SK-N-SH treated with all-trans-retinoic acid at 6 μM for 48 hours (cell line): ENCODE data around the gene CFAP74.

Source experiments
- ARNTL ChIP-seq: fragments of 450-650 bp; formaldehyde crosslinking; IDR thresholded peaks from 2 replicates; pipeline ENCODE4 v1.5.0; 2020; ENCODE audit warnings: low read depth, mild to moderate bottlenecking, moderate library complexity, borderline replicate concordance
- CREB5 ChIP-seq: fragments of 250-450 bp; sonication (Bioruptor Pico); IDR thresholded peaks from 2 replicates; pipeline ENCODE4 v1.5.1; 2020; ENCODE audit warnings: low read depth, mild to moderate bottlenecking, moderate library complexity
- CSDC2 ChIP-seq: fragments of 250-450 bp; sonication (Bioruptor Pico); IDR thresholded peaks from 2 replicates; pipeline ENCODE4 v1.5.0; 2020; ENCODE audit warnings: mild to moderate bottlenecking, moderate library complexity
- CSRNP3 ChIP-seq: fragments of 250-450 bp; sonication (Bioruptor Pico); IDR thresholded peaks from 2 replicates; pipeline ENCODE4 v1.5.1; 2021; ENCODE audit warnings: mild to moderate bottlenecking, moderate library complexity
- ESRRG ChIP-seq: fragments of 250-450 bp; sonication (Bioruptor Pico); IDR thresholded peaks from 2 replicates; pipeline ENCODE4 v1.6.1; 2021; ENCODE audit warnings: mild to moderate bottlenecking
- ISL1 ChIP-seq: fragments of 250-450 bp; sonication (Bioruptor Pico); IDR thresholded peaks from 2 replicates; pipeline ENCODE4 v2.1.2; 2022; ENCODE audit warnings: mild to moderate bottlenecking, moderate library complexity
- OSR1 ChIP-seq: fragments of 250-450 bp; sonication (Bioruptor Pico); IDR thresholded peaks from 2 replicates; pipeline ENCODE4 v1.8.0; 2022; ENCODE audit warnings: moderate library complexity, mild to moderate bottlenecking, inconsistent platforms
- PATZ1 ChIP-seq: fragments of 250-450 bp; sonication (Bioruptor Pico); IDR thresholded peaks from 2 replicates; pipeline ENCODE4 v1.8.0; 2020; ENCODE audit warnings: mild to moderate bottlenecking, moderate library complexity, borderline replicate concordance
- POU6F1 ChIP-seq: fragments of 250-450 bp; sonication (Bioruptor Pico); IDR thresholded peaks from 2 replicates; pipeline ENCODE4 v1.8.0; 2021; ENCODE audit warnings: low read depth, mild to moderate bottlenecking, moderate library complexity, borderline replicate concordance
- PPARA ChIP-seq: fragments of 250-450 bp; sonication (Bioruptor Pico); IDR thresholded peaks from 2 replicates; pipeline ENCODE4 v1.5.0; 2020; ENCODE audit warnings: mild to moderate bottlenecking, borderline replicate concordance
- ZNF565 ChIP-seq: fragments of 450-650 bp; formaldehyde crosslinking; conservative IDR thresholded peaks from 2 replicates; pipeline ENCODE4 v1.5.0; 2020; ENCODE audit warnings: low read depth, mild to moderate bottlenecking, moderate library complexity
- ZNF70 ChIP-seq: fragments of 450-650 bp; formaldehyde crosslinking; IDR thresholded peaks from 2 replicates; pipeline ENCODE4 v1.5.0; 2020; ENCODE audit warnings: mild to moderate bottlenecking, moderate library complexity

- TF ChIP-seq ISL1 (CRISPR knock-in tag) (no peak), CSDC2 (CRISPR knock-in tag) (no peak), PATZ1 (CRISPR knock-in tag) (no peak), ESRRG (no peak), ZNF565 (CRISPR knock-in tag) (no peak), ARNTL (CRISPR knock-in tag) (no peak), POU6F1 (no peak), CSRNP3 (CRISPR knock-in tag) (no peak), ZNF70 (CRISPR knock-in tag) (no peak), PPARA (CRISPR knock-in tag) (no peak), OSR1 (CRISPR knock-in tag) (no peak), CREB5 (CRISPR knock-in tag) (no peak)
Observed at GRCh38 chr1:1980467-1981141, 23.0 kb downstream of the CFAP74 start.
